HCT116 (cell line): Measurements from ENCODE around the gene UCP1. TPM values are rescaled to one million over a fixed set of nuclear protein-coding genes. Genes with fewer than 3 reads are reported as not detected.
A peak's percentile ranks its signal among the peaks of the same experiment; 100 is the strongest.

Experiments
- ATAC-seq: fragments of 200-7000 bp; cut with Tn5 transposase; 2 replicates; pipeline ENCODE4 v1.9.1; 2020; ENCODE audit warnings: mild to moderate bottlenecking, moderate library complexity
- BruUV-seq: library from RNA; stranded (reverse); fragments of 400-500 nt; replicated peaks from 2 replicates; lab custom pipeline; 2021; lab: Mats Ljungman, UMichigan
- CTCF ChIA-PET: fragments of 300-600 bp; sonication (Branson Sonifier 250); formaldehyde crosslinking; loops from one replicate; lab custom pipeline; 2021; ENCODE audit warnings: antibody characterized with exemption; lab: Charles Lee
- POLR2A ChIA-PET: fragments of 300-600, 350-600 bp; sonication (Branson Sonifier 250); formaldehyde crosslinking; loops from one replicate; lab custom pipeline; 2021; ENCODE audit warnings: antibody characterized with exemption; lab: Charles Lee
- RAD21 ChIA-PET, 2 experiments: fragments of 300-600 bp; sonication (Branson Sonifier 250); formaldehyde crosslinking; loops; one replicate each; lab custom pipeline; 2023; ENCODE audit warnings: low total read pairs in 2 of 2; ENCODE audit not compliant: uncharacterized antibody in 2 of 2, unreplicated experiment in 2 of 2, low non-redundant PET in 1 of 2; lab: Charles Lee
- DNase-seq: peaks from one replicate; pipeline ENCODE4 v3.0.0-alpha.2; 2010; ENCODE audit warnings: low read depth, low spot score
- H2AFZ ChIP-seq: fragments of 200-600 bp; shearing (Covaris generic), sonication (generic); 2 replicates; pipeline ENCODE4 v1.6.1; 2017; ENCODE audit warnings: low read depth, mixed run types, mixed read lengths, antibody characterized with exemption, low read length; ENCODE audit not compliant: poor library complexity, severe bottlenecking
- H3K27ac ChIP-seq: 2 replicates; pipeline ENCODE4 v1.5.1; 2012; ENCODE audit warnings: low read depth, low read length
- H3K27me3 ChIP-seq: fragments of 200-600 bp; sonication (generic); 2 replicates; pipeline ENCODE4 v1.6.1; 2016; ENCODE audit warnings: mixed run types, low read length, mixed read lengths; ENCODE audit not compliant: insufficient read depth
- H3K36me3 ChIP-seq, 2 experiments: fragments of 200-500 bp in 1 of 2; fragments of 200-600 bp in 1 of 2; sonication (Bioruptor generic) in 1 of 2; sonication (generic) in 1 of 2; 2 replicates each; pipeline versions ENCODE4 v1.5.1 to v1.6.1; 2014 to 2016; ENCODE audit warnings: low read length in 2 of 2, inconsistent platforms in 1 of 2, mixed read lengths in 1 of 2, mixed run types in 1 of 2; ENCODE audit not compliant: insufficient read depth in 2 of 2, control insufficient read depth in 1 of 2
- H3K4me1 ChIP-seq, 2 experiments: fragments of 200-600 bp in 1 of 2; sonication (generic) in 1 of 2; 2 replicates each; pipeline versions ENCODE4 v1.5.1 to v1.6.1; 2012 to 2017; ENCODE audit warnings: low read length in 2 of 2, inconsistent platforms in 1 of 2, mild to moderate bottlenecking in 1 of 2, mixed read lengths in 1 of 2, mixed run types in 1 of 2, moderate library complexity in 1 of 2; ENCODE audit not compliant: insufficient read depth in 2 of 2, control insufficient read depth in 1 of 2
- H3K4me2 ChIP-seq: fragments of 200-600 bp; sonication (generic); 2 replicates; pipeline ENCODE4 v1.6.1; 2017; ENCODE audit warnings: mixed run types, low read length, mixed read lengths
- H3K4me3 ChIP-seq, 2 experiments: fragments of 200-600 bp in 1 of 2; sonication (generic) in 1 of 2; replicated peaks in 1 of 2; 2 replicates each; pipeline ENCODE4 v1.5.1; 2011 to 2016; ENCODE audit warnings: low read length in 2 of 2, control low read depth in 1 of 2, low read depth in 1 of 2, mild to moderate bottlenecking in 1 of 2, mixed read lengths in 1 of 2, mixed run types in 1 of 2
- H3K79me2 ChIP-seq: fragments of 200-600 bp; sonication (generic); 2 replicates; pipeline ENCODE4 v1.6.1; 2017; ENCODE audit warnings: mild to moderate bottlenecking, mixed run types, low read length, moderate library complexity, mixed read lengths; ENCODE audit not compliant: insufficient read depth
- H3K9ac ChIP-seq: fragments of 200-600 bp; sonication (generic); 2 replicates; pipeline ENCODE4 v1.6.1; 2016; ENCODE audit warnings: low read length, mixed read lengths
- H3K9me2 ChIP-seq: fragments of 200-600 bp; sonication (generic), shearing (Covaris generic); 2 replicates; pipeline ENCODE4 v1.6.1; 2017; ENCODE audit warnings: mixed run types, mild to moderate bottlenecking, moderate library complexity; ENCODE audit not compliant: insufficient read depth
- H3K9me3 ChIP-seq, 2 experiments: fragments of 200-500 bp in 1 of 2; fragments of 200-600 bp in 1 of 2; sonication (Bioruptor generic) in 1 of 2; sonication (generic) in 1 of 2; 2 replicates each; pipeline ENCODE4 v1.6.1; 2014 to 2017; ENCODE audit warnings: low read length in 2 of 2, mixed read lengths in 2 of 2, inconsistent platforms in 1 of 2, low read depth in 1 of 2, mild to moderate bottlenecking in 1 of 2, mixed run types in 1 of 2, moderate library complexity in 1 of 2; ENCODE audit not compliant: control insufficient read depth in 1 of 2, insufficient read depth in 1 of 2
- H4K20me1 ChIP-seq: fragments of 200-600 bp; sonication (generic), shearing (Covaris generic); 2 replicates; pipeline ENCODE4 v1.6.1; 2017; ENCODE audit warnings: mixed run types, mild to moderate bottlenecking, moderate library complexity; ENCODE audit not compliant: insufficient read depth
- CTCF ChIP-seq, 3 experiments: fragments of 200-600 bp in 1 of 3; sonication (generic) in 1 of 3; IDR thresholded peaks in 2 of 3; conservative IDR thresholded peaks in 1 of 3; 2 replicates each; pipeline ENCODE4 v1.5.1; 2012 to 2017; ENCODE audit warnings: low read depth in 2 of 3, low read length in 2 of 3, antibody characterized with exemption in 1 of 3, borderline replicate concordance in 1 of 3, control low read depth in 1 of 3, mild to moderate bottlenecking in 1 of 3, mixed read lengths in 1 of 3, mixed run types in 1 of 3, moderate library complexity in 1 of 3; ENCODE audit not compliant: insufficient read depth in 1 of 3
- ELF1 ChIP-seq: IDR thresholded peaks from 2 replicates; pipeline ENCODE4 v1.6.1; 2012; ENCODE audit warnings: low read depth, borderline replicate concordance
- EZH2 ChIP-seq: fragments of 200-600 bp; sonication (generic); IDR thresholded peaks from 2 replicates; pipeline ENCODE4 v1.6.1; 2017; ENCODE audit warnings: antibody characterized with exemption, mixed run types
- RAD21 ChIP-seq: IDR thresholded peaks from 2 replicates; pipeline ENCODE4 v1.6.1; 2012; ENCODE audit warnings: low read depth, mild to moderate bottlenecking
- ZFX ChIP-seq: fragments of 450-650 bp; IDR thresholded peaks from 2 replicates; pipeline ENCODE4 v1.6.1; 2017
- ZNF274 ChIP-seq: fragments of 200-500 bp; sonication (Bioruptor generic); IDR thresholded peaks from 2 replicates; pipeline ENCODE4 v1.6.1; 2014; ENCODE audit warnings: mild to moderate bottlenecking, low read depth, low read length, inconsistent platforms
- intact Hi-C: fragments of 100-400 bp; cut with micrococcal nuclease; formaldehyde crosslinking; loops from 2 replicates; pipeline ENCODE4 v1.10.0; 2022
- total RNA-seq: library from RNA; stranded (reverse); gene quantifications from one replicate; pipeline ENCODE4 v1.2.1, GENCODE V29; 2021; ENCODE audit not compliant: unreplicated experiment

The UCP1 gene
- total RNA-seq, 1 experiment from 2014 or later = not detected

DNA sequence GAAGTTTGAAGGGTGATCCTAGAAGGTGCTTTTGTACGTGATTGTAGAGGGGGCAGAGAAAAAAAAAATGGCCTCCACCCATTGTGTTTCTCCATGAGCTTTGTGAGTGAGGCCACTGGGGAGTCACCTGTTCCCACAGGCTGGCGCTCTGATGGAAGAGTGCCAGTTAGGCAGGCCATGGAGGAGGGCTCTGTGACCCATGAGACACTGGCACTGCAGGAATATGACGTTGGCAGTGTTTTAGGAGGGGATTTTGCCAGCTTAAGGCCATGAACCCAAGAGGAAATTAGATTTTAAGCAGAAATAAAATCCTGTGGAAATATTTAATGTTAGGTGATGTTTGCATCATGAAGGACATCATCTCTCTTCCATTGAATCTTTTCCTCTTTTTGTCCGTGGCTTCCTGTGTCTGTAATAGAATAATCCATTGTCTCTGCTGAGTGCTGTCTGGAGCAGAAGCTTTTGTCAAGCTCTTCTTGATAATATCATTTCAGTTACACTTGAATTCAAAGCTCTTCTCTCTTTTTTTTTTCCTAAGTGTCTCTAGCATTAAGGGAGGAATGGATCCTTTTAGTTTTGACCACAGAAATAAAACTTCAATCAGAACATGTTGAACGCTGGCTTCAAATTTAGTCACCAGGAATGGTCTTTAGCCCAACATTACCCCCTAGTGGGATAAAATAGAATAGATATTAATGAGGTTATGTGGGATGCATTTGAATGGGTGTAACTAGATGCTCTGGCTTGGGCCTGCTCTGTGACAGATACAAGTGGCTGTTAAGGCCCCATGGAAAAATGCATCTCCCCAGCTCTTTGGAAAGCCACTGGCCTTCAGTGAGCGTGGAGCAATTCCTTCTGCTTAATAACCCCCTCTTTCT lies 41.0 kb upstream of the UCP1 start:
- H3K27me3 ChIP-seq = no peaks in the 10 kb centered on the region
- H3K9ac ChIP-seq = no peak overlapping the region
- H3K4me3 ChIP-seq = no peak overlapping the region
- TF ChIP-seq CTCF (IDR thresholded peaks at IDR 0.05 in 2 of 3, conservative IDR thresholded peaks at IDR 0.05 in 1 of 3; ENCODE audit: borderline replicate concordance in 1 of 3, insufficient read depth in 1 of 3, low read depth in 2 of 3, low read length in 2 of 3) = peak; percentile 41 to 77 (median 65); a peak in 5 of 6 replicates
- TF ChIP-seq ZNF274 = no peak
- no peak for TF ChIP-seq ZFX
- no peak for TF ChIP-seq ELF1
- no peak for TF ChIP-seq EZH2
- TF ChIP-seq RAD21 = peak; percentile 80
- H3K27ac ChIP-seq = no peak overlapping the region
- H2AFZ ChIP-seq = peak overlapping the region; percentile 90
- no peaks in the 10 kb centered on the region for H3K79me2 ChIP-seq
- RAD21 ChIA-PET = interaction anchor here (0.8 to 1.0 kb wide), 2 partner anchors 250 to 953 kb away, joined by 3 read pairs; no protein-coding TSS in a partner anchor
- no peaks in the 10 kb centered on the region for H3K9me3 ChIP-seq
- intact Hi-C loops = loop anchor here (1.0 kb wide), 3 partner anchors 242 to 953 kb away; no protein-coding TSS in a partner anchor
- DNase-seq = peak; percentile 41
- no peak overlapping the region for H3K4me2 ChIP-seq
- BruUV-seq = no TSS peak
- CTCF ChIA-PET = interaction anchor here (0.8 to 3.5 kb wide), 8 partner anchors 10 to 953 kb away, joined by 3 to 41 read pairs (median 6); no protein-coding TSS in a partner anchor
- no peaks in the 10 kb centered on the region for H3K36me3 ChIP-seq
- no peaks in the 10 kb centered on the region; the same call in 1 of the 2 replicates for H3K9me2 ChIP-seq
- H3K4me1 ChIP-seq = 0 out of 4 replicates have a peak, but pooled peaks cover 0 to 5% of the 10 kb centered on the region in 2 experiments
- no peaks in the 10 kb centered on the region for H4K20me1 ChIP-seq
- peak; percentile 98 for ATAC-seq
- POLR2A ChIA-PET = interaction anchor here (1.5 kb wide), 1 partner anchor 10 kb away, joined by 4 read pairs; no protein-coding TSS in a partner anchor
